ENCODE results near the gene ZNF225. TPM values are rescaled to one million over a fixed set of nuclear protein-coding genes. Genes with fewer than 3 reads are reported as not detected.
"Not testable (repeated sequence)": the region's sequence is repeated elsewhere in the genome, so short reads cannot be mapped to it uniquely, and the experiment has no call there.

Gene ZNF225
- total RNA-seq, 1 donor: 7.3 TPM

- H3K4me3 ChIP-seq (ENCODE audit: low read depth, low read length): no peak overlapping the region
- TF ChIP-seq, protein P1, sequence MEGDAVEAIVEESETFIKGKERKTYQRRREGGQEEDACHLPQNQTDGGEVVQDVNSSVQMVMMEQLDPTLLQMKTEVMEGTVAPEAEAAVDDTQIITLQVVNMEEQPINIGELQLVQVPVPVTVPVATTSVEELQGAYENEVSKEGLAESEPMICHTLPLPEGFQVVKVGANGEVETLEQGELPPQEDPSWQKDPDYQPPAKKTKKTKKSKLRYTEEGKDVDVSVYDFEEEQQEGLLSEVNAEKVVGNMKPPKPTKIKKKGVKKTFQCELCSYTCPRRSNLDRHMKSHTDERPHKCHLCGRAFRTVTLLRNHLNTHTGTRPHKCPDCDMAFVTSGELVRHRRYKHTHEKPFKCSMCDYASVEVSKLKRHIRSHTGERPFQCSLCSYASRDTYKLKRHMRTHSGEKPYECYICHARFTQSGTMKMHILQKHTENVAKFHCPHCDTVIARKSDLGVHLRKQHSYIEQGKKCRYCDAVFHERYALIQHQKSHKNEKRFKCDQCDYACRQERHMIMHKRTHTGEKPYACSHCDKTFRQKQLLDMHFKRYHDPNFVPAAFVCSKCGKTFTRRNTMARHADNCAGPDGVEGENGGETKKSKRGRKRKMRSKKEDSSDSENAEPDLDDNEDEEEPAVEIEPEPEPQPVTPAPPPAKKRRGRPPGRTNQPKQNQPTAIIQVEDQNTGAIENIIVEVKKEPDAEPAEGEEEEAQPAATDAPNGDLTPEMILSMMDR (IDR thresholded peaks at IDR 0.05; ENCODE audit: insufficient read depth, low read depth, low read length): no peak
- DNase-seq (ENCODE audit: low read depth): no peak
These were observed 43.3 kb downstream of the ZNF225 start for GRCh38 chr19:44156475-44156874.

GRCh38 chr19:44163789-44164188, 50.6 kb downstream of the ZNF225 start:
- H3K4me3 ChIP-seq (ENCODE audit: low read depth, low read length): no peak overlapping the region
- no peak for DNase-seq (ENCODE audit: low read depth)
- TF ChIP-seq, protein P1 (IDR thresholded peaks at IDR 0.05; ENCODE audit: insufficient read depth, low read depth, low read length): no peak

- no peak for DNase-seq (ENCODE audit: low read depth)
- peak overlapping the region; percentile 96 for H3K4me3 ChIP-seq (ENCODE audit: low read depth, low read length)
These were observed 51.1 kb downstream of the ZNF225 start for GRCh38 chr19:44164327-44164672.

DNA sequence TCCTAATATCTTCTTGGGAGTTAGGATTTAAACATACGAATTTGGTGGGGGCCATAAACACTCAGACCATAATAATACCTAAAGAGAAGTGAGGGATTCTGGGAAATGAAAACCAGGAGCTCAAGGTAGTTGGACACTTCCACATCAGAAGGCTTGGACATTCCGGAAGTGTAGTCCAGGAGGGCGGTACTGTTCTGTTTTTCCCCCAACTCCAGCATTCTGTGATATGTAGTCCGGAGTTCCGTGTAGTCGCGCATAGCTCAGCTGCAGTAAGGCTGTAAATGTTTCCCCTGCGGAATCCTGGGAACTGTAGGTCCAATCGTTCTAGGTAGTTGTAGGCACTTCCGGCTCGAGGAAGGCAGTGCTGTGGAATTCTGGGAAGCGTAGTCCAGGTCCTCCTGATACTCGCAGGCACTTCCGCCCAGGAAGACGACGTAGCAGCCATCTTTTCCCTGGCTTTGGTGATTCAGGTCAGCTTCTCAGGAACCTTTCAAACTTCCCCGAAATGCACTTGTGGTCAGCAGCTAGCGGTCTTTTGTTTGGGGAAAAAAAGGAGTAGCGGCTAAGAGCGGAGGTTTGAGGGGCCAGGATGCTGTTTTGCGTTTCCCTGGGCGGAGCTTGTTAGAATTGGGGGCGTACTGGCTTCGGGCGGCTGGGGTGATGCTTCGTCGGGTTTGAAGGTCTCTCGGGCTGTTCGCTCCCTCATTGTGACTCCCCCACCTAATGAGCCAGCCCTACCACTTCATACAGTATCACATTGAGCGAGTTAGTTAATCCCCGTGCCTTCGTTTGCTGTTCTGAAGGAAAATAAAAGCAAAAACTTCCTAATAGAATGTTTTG, 51.7 kb downstream of the ZNF225 start, which contains the start of gene ZNF226:
ZNF226 (plus strand) TSS at position 428 of the 840 bp plus-strand sequence. CDS start 4,981 bp downstream, outside the sequence.
- DNase-seq (ENCODE audit: low read depth): peak; percentile 98
- TF ChIP-seq, protein P1 (IDR thresholded peaks at IDR 0.05; ENCODE audit: insufficient read depth, low read depth, low read length): no peak
- H3K4me3 ChIP-seq (ENCODE audit: low read depth, low read length): peak within 1 kb of the TSS; percentile 96

More at GRCh38 chr19:44164327-44164672, 51.1 kb downstream of the ZNF225 start:
- TF ChIP-seq, protein P1 (IDR thresholded peaks at IDR 0.05; ENCODE audit: insufficient read depth, low read depth, low read length): no peak

- not testable (repeated sequence) for DNase-seq (ENCODE audit: low read depth); H3K4me3 ChIP-seq (ENCODE audit: low read depth, low read length)
These were observed 57.5 kb downstream of the ZNF225 start for GRCh38 chr19:44170660-44171059.

GRCh38 chr19:44176590-44176989, 63.4 kb downstream of the ZNF225 start:
- DNase-seq (ENCODE audit: low read depth): peak; percentile 1
- no peak overlapping the region for H3K4me3 ChIP-seq (ENCODE audit: low read depth, low read length)
- TF ChIP-seq, protein P1 (IDR thresholded peaks at IDR 0.05; ENCODE audit: insufficient read depth, low read depth, low read length): no peak

DNA sequence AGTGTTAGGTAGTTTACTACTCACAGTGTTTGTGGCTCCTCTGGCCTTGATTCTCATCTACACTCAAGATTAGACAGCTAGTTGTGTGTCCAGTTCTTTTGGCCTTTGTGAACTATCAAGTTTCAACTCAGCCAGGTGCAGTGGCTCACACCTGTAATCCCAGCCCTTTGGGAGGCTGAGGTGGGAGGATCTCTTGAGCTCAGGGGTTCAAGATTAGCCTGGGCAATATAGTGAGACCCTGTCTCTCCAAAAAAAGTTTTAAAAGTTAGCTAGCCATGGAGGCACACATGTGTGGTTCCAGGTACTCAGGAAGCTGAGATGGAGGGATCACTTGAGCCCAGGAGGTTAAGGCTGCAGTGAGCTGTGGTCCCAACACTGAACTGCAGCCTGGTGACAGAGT, 67.8 kb downstream of the ZNF225 start:
- TF ChIP-seq, protein P1 (IDR thresholded peaks at IDR 0.05; ENCODE audit: insufficient read depth, low read depth, low read length): no peak
- H3K4me3 ChIP-seq (ENCODE audit: low read depth, low read length): no peak overlapping the region
- no peak for DNase-seq (ENCODE audit: low read depth)

Measured in fibroblast of villous mesenchyme (primary cell).